H1 (cell line): ENCODE results near the gene RNF13. TPM values are rescaled to one million over a fixed set of nuclear protein-coding genes. Genes with fewer than 3 reads are reported as not detected.

Source experiments
- CTCF ChIA-PET: fragments of 300-600 bp; sonication (Branson Sonifier 250); formaldehyde crosslinking; loops from one replicate; lab custom pipeline; 2021; ENCODE audit not compliant: partially characterized antibody; lab: Charles Lee
- POLR2A ChIA-PET: fragments of 300-600 bp; sonication (Branson Sonifier 250); formaldehyde crosslinking; loops from one replicate; lab custom pipeline; 2021; ENCODE audit warnings: inconsistent platforms; ENCODE audit not compliant: partially characterized antibody; lab: Charles Lee
- DNase-seq, 2 experiments: peaks; one replicate each; pipeline versions ENCODE4 v3.0.0 to v3.0.0-alpha.2; 2010 to 2022; ENCODE audit warnings: low spot score in 2 of 2, low read depth in 1 of 2, mixed read lengths in 1 of 2
- FAIRE-seq: peaks from 2 replicates; lab custom pipeline; 2011; peaks lifted over from hg19 to GRCh38; lab: Jason Lieb, UNC
- H2AFZ ChIP-seq: 2 replicates; pipeline ENCODE4 v1.8.1; 2012; ENCODE audit warnings: low read length, inconsistent platforms
- H2AK5ac ChIP-seq: 2 replicates; pipeline ENCODE4 v1.6.1; 2013; ENCODE audit warnings: low read depth, low read length
- H2BK120ac ChIP-seq: replicated peaks from 2 replicates; pipeline ENCODE3; 2013; ENCODE audit warnings: low read depth, low read length, inconsistent platforms
- H2BK12ac ChIP-seq: 2 replicates; pipeline ENCODE4 v1.6.1; 2013; ENCODE audit warnings: low read depth, low read length
- H2BK15ac ChIP-seq: 2 replicates; pipeline ENCODE4 v1.6.1; 2013; ENCODE audit warnings: low read length
- H2BK20ac ChIP-seq: 2 replicates; pipeline ENCODE4 v1.6.1; 2013; ENCODE audit warnings: low read length
- H2BK5ac ChIP-seq: 2 replicates; pipeline ENCODE4 v1.6.1; 2013; ENCODE audit warnings: low read depth, low read length
- H3K14ac ChIP-seq: 2 replicates; pipeline ENCODE4 v1.6.1; 2013; ENCODE audit warnings: inconsistent platforms; ENCODE audit not compliant: insufficient read length
- H3K18ac ChIP-seq: 2 replicates; pipeline ENCODE4 v1.6.1; 2013; ENCODE audit warnings: low read length; ENCODE audit errors: extremely low read depth
- H3K23ac ChIP-seq: 2 replicates; pipeline ENCODE4 v1.6.1; 2013; ENCODE audit warnings: inconsistent platforms; ENCODE audit not compliant: insufficient read length
- H3K23me2 ChIP-seq: 2 replicates; pipeline ENCODE4 v1.6.1; 2013; ENCODE audit warnings: low read depth, low read length
- H3K27ac ChIP-seq: 2 replicates; pipeline ENCODE4 v1.6.1; 2011; ENCODE audit warnings: low read depth, low read length, inconsistent platforms
- H3K27me3 ChIP-seq, 4 experiments: replicated peaks in 1 of 4; 1 replicate in 1 of 4; 2 replicates in 3 of 4; pipeline versions ENCODE4 v1.6.1 to v1.8.1; 2011 to 2013; ENCODE audit warnings: low read length in 3 of 4, mild to moderate bottlenecking in 3 of 4, inconsistent platforms in 2 of 4, mixed read lengths in 2 of 4, moderate library complexity in 1 of 4; ENCODE audit not compliant: control insufficient read depth in 3 of 4, insufficient read depth in 3 of 4; ENCODE audit errors: extremely low read depth in 1 of 4
- H3K36me3 ChIP-seq, 4 experiments: 2 replicates each; pipeline versions ENCODE4 v1.6.1 to v1.8.1; 2011 to 2013; ENCODE audit warnings: mild to moderate bottlenecking in 4 of 4, low read length in 3 of 4, moderate library complexity in 2 of 4, control low read depth in 1 of 4, inconsistent platforms in 1 of 4; ENCODE audit not compliant: insufficient read depth in 4 of 4, control insufficient read depth in 2 of 4
- H3K4ac ChIP-seq: replicated peaks from 2 replicates; pipeline ENCODE3; 2013; ENCODE audit warnings: low read length, low read depth, mixed read lengths, inconsistent platforms; ENCODE audit not compliant: insufficient read length
- H3K4me1 ChIP-seq, 4 experiments: replicated peaks in 1 of 4; 1 replicate in 1 of 4; 2 replicates in 3 of 4; pipeline versions ENCODE4 v1.6.1 to v1.8.1; 2011 to 2013; ENCODE audit warnings: low read length in 3 of 4, inconsistent platforms in 2 of 4, mixed read lengths in 1 of 4; ENCODE audit not compliant: insufficient read depth in 4 of 4, control insufficient read depth in 3 of 4
- H3K4me2 ChIP-seq, 2 experiments: 2 replicates each; pipeline versions ENCODE4 v1.6.1 to v1.8.1; 2011 to 2013; ENCODE audit warnings: low read depth in 2 of 2, low read length in 2 of 2, control low read depth in 1 of 2, inconsistent platforms in 1 of 2, mild to moderate bottlenecking in 1 of 2; ENCODE audit not compliant: insufficient read depth in 1 of 2
- H3K4me3 ChIP-seq, 4 experiments: fragments of 200-600, 300-600 bp in 1 of 4; sonication (generic), shearing (Covaris generic), sonication (Bioruptor Twin) in 1 of 4; 2 replicates each; pipeline versions ENCODE4 v1.5.1 to v1.8.1; 2011 to 2016; ENCODE audit warnings: low read length in 4 of 4, low read depth in 3 of 4, control low read depth in 2 of 4, inconsistent platforms in 2 of 4, mild to moderate bottlenecking in 2 of 4, mixed read lengths in 1 of 4, moderate library complexity in 1 of 4; ENCODE audit not compliant: insufficient read depth in 2 of 4; ENCODE audit errors: extremely low read depth in 1 of 4
- H3K56ac ChIP-seq: replicated peaks from 2 replicates; pipeline ENCODE3; 2013; ENCODE audit warnings: low read depth, mild to moderate bottlenecking, mixed read lengths, low read length, inconsistent platforms; ENCODE audit not compliant: insufficient read length
- H3K79me1 ChIP-seq: 2 replicates; pipeline ENCODE4 v1.6.1; 2013; ENCODE audit warnings: low read depth, low read length, control low read depth
- H3K79me2 ChIP-seq, 2 experiments: 2 replicates each; pipeline versions ENCODE4 v1.6.1 to v1.8.1; 2012 to 2013; ENCODE audit warnings: low read length in 2 of 2, mild to moderate bottlenecking in 2 of 2, inconsistent platforms in 1 of 2; ENCODE audit not compliant: insufficient read depth in 2 of 2, control insufficient read depth in 1 of 2
- H3K9ac ChIP-seq, 4 experiments: replicated peaks in 1 of 4; 1 replicate in 1 of 4; 2 replicates in 3 of 4; pipeline versions ENCODE4 v1.6.1 to v1.8.1; 2011 to 2013; ENCODE audit warnings: low read depth in 3 of 4, low read length in 3 of 4, control low read depth in 2 of 4, mild to moderate bottlenecking in 2 of 4, moderate library complexity in 2 of 4, inconsistent platforms in 1 of 4; ENCODE audit errors: extremely low read depth in 1 of 4
- H3K9me3 ChIP-seq, 2 experiments: 2 replicates each; pipeline versions ENCODE4 v1.6.1 to v1.8.1; 2012 to 2013; ENCODE audit warnings: mild to moderate bottlenecking in 2 of 2, moderate library complexity in 2 of 2, control low read depth in 1 of 2, inconsistent platforms in 1 of 2, low read depth in 1 of 2, low read length in 1 of 2, mixed read lengths in 1 of 2; ENCODE audit not compliant: insufficient read depth in 2 of 2
- H4K20me1 ChIP-seq, 2 experiments: replicated peaks in 1 of 2; 2 replicates each; pipeline versions ENCODE3 to v1.8.1; 2011 to 2013; ENCODE audit warnings: inconsistent platforms in 2 of 2, low read length in 2 of 2, mild to moderate bottlenecking in 1 of 2; ENCODE audit not compliant: insufficient read depth in 2 of 2, control insufficient read depth in 1 of 2
- H4K5ac ChIP-seq: 2 replicates; pipeline ENCODE4 v1.6.1; 2013; ENCODE audit warnings: low read length, low read depth, mixed read lengths, inconsistent platforms; ENCODE audit not compliant: insufficient read length
- H4K8ac ChIP-seq: 2 replicates; pipeline ENCODE4 v1.8.0; 2013; ENCODE audit warnings: mild to moderate bottlenecking, moderate library complexity, low read length, inconsistent platforms; ENCODE audit not compliant: insufficient read depth; ENCODE audit errors: extremely low read depth
- H4K91ac ChIP-seq: replicated peaks from 2 replicates; pipeline ENCODE3; 2013; ENCODE audit warnings: low read length, mixed read lengths, inconsistent platforms; ENCODE audit not compliant: insufficient read length
- BACH1 ChIP-seq: IDR thresholded peaks from 2 replicates; pipeline ENCODE4 v1.6.1; 2012; ENCODE audit warnings: low read length, improper control_type of control experiment
- CHD1 ChIP-seq: IDR thresholded peaks from 2 replicates; pipeline ENCODE4 v1.6.1; 2012; ENCODE audit warnings: low read depth, low read length, improper control_type of control experiment
- CTBP2 ChIP-seq: IDR thresholded peaks from 2 replicates; pipeline ENCODE4 v1.7.0; 2011; ENCODE audit warnings: borderline replicate concordance, mild to moderate bottlenecking, moderate library complexity, mixed read lengths, low read length; ENCODE audit not compliant: insufficient read depth, insufficient read length
- JUN ChIP-seq: IDR thresholded peaks from 2 replicates; pipeline ENCODE4 v1.6.1; 2011; ENCODE audit warnings: low read depth, mild to moderate bottlenecking, improper control_type of control experiment, low read length
- NRF1 ChIP-seq: IDR thresholded peaks from 2 replicates; pipeline ENCODE4 v1.6.1; 2011; ENCODE audit warnings: mild to moderate bottlenecking, low read depth, low read length, improper control_type of control experiment
- RXRA ChIP-seq: IDR thresholded peaks from 2 replicates; pipeline ENCODE4 v1.6.1; 2011; ENCODE audit warnings: low read depth, mild to moderate bottlenecking, low read length, moderate library complexity; ENCODE audit not compliant: insufficient read depth
- SP2 ChIP-seq: IDR thresholded peaks from 2 replicates; pipeline ENCODE4 v1.6.1; 2012; ENCODE audit warnings: mild to moderate bottlenecking, low read length, inconsistent platforms
- SUZ12 ChIP-seq: fragments of 200-600 bp; sonication (generic); IDR thresholded peaks from 2 replicates; pipeline ENCODE4 v1.6.1; 2012; ENCODE audit warnings: mild to moderate bottlenecking, inconsistent platforms, low read length, moderate library complexity, mixed read lengths
- TCF12 ChIP-seq: IDR thresholded peaks from 2 replicates; pipeline ENCODE4 v1.6.1; 2011; ENCODE audit warnings: low read depth, mild to moderate bottlenecking, low read length
- WGBS, 2 experiments: shearing (Covaris generic) in 1 of 2; methylation state at CpG; one replicate each; pipeline versions ENCODE4 v1.1.6 to v1.1.7; 2013 to 2015; ENCODE audit warnings: low lambda C conversion rate in 2 of 2, mixed read lengths in 2 of 2, inconsistent platforms in 1 of 2, low coverage in 1 of 2, missing lambda C conversion rate in 1 of 2; ENCODE audit not compliant: insufficient replicate concordance in 2 of 2, insufficient coverage in 1 of 2, insufficient read length in 1 of 2; ENCODE audit errors: extremely low coverage in 1 of 2, missing lambda C conversion rate in 1 of 2; 5-methylcytosine and 5-hydroxymethylcytosine counted together
- polyA plus RNA-seq, 7 experiments: library from polyadenylated mRNA; depleted of rRNA in 3 of 7; stranded (reverse) in 5 of 7; unstranded in 2 of 7; fragments of >200 nt in 5 of 7; fragments of 200-250 nt in 2 of 7; gene quantifications; 1 replicate in 5 of 7; 2 replicates in 1 of 7; 4 replicates in 1 of 7; pipeline versions ENCODE4 v1.2.1 to v1.2.3, GENCODE V29; 2011 to 2013; ENCODE audit warnings: missing spikeins in 2 of 7, mixed read lengths in 2 of 7
- total RNA-seq: library from RNA; stranded (reverse); fragmentation: NEBNext Ultra II Directional; extraction: Animal tissue kit (Norgen Biotek cat#: 25700); gene quantifications from 2 replicates; pipeline ENCODE4 v1.2.1, GENCODE V29; 2021
- TF ChIP-seq, protein P1 (sequence below): IDR thresholded peaks from 2 replicates; pipeline ENCODE4 v1.6.1; 2011; ENCODE audit warnings: low read length, improper control_type of control experiment

The RNF13 gene
- total and polyA plus RNA-seq, 2 of the 8 experiments (the other 6 are each of a cell fraction or from before 2014, with no cell fraction given), result 19.4 to 35.4 TPM

DNA sequence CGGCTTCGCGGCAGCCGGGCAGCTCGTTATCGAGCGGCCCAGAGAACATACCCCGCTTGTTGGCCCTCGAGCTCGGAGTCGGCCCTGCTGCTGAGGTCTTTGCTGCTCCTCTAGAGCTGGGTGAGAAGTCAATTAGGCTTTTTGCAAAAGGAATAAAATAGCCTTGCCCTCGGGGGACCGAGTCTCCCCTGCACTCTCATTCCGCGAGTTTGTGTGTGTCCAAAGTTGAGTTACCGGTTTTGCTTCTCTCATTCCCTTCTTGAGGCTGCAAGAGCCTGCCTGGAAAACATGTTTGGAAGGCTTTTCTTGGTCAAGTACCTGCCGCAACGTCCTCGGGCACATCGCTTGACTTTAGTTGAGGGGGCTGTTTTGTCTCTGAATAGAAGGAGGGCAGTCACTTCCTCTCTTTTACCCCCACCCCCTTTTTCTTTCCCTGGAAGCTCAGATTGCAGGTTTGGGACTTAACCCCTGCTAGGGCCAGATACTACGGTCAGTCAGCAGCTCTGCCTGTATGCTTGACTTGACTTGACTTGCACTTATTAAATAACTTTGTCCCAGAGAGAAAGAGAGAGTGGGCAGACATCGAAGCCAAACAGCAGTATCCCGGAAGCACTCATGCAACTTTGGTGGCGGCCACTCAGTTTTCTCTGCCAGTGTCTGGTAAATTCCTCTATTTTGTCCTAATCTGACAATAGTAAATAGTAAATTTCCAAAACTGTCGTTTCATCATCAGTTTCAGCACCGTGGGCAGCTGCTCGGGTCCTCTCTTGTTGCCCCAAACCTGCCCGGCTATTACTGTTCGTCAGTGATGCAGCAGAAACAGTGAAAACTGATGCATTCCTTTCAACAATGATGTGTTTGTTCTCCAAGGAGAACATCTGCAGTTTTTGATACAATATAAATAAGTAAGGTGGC lies 609 bp downstream of the RNF13 start:
- Histone ChIP-seq H3K79me1 (no peaks in the 10 kb centered on the region; the same call in 1 of the 2 replicates), H2BK120ac (no peak overlapping the region), H3K79me2 (peaks cover 0 to 47% of the 10 kb centered on the region in 2 experiments; a peak in 3 of 4 replicates), H3K4me2 (peak overlapping the region; percentile 93 to 94), H3K18ac (peak overlapping the region; percentile 64), H2BK20ac (no peak overlapping the region), H3K4me3 (peak overlapping the region; percentile 88 to 95 (median 91)), H3K9ac (peak overlapping the region; percentile 58 to 91 (median 74)), H3K4ac (peak overlapping the region; percentile 81), H3K9me3 (no peaks in the 10 kb centered on the region), H3K27ac (peak overlapping the region; percentile 89; the same call in 1 of the 2 replicates), H3K23ac (no peak overlapping the region), H2BK5ac (peak overlapping the region; percentile 81), H3K56ac (peak overlapping the region; percentile 26), H2AFZ (peak overlapping the region; percentile 60; the same call in 1 of the 2 replicates), H3K36me3 (no peaks in the 10 kb centered on the region), H2AK5ac (no peak overlapping the region; the same call in 1 of the 2 replicates), H4K20me1 (peaks cover 0 to 2% of the 10 kb centered on the region in 2 experiments), H3K27me3 (no peaks in the 10 kb centered on the region), H4K8ac (no peak overlapping the region), H2BK15ac (no peak overlapping the region), H4K91ac (no peak overlapping the region), H4K5ac (peak overlapping the region; percentile 65), H2BK12ac (no peak overlapping the region; the same call in 1 of the 2 replicates), H3K4me1 (peaks cover 0 to 7% (median 3%) of the 10 kb centered on the region in 4 experiments; a peak in 4 of 7 replicates), H3K23me2 (peaks cover 7% of the 10 kb centered on the region), H3K14ac (no peak overlapping the region)
- POLR2A ChIA-PET, result interaction anchor here (1.0 to 1.9 kb wide), 10 partner anchors 10 to 244 kb away, joined by 3 to 7 read pairs (median 3); partner anchors contain the start of gene WWTR1
- CTCF ChIA-PET, result interaction anchor here (0.6 to 2.0 kb wide), 9 partner anchors 12 to 1737 kb away, joined by 3 to 13 read pairs (median 4); no protein-coding TSS in a partner anchor
- FAIRE-seq (no peak), DNase-seq (peak in 1 of 2 experiments; percentile 49)
- WGBS, 2 experiments, result 5% methylated on average over 26 of the region's 29 CpGs; no CpG with 5 or more reads in 1 of the 2 experiments
- TF ChIP-seq CHD1 (no peak), SP2 (no peak), TCF12 (no peak), JUN (no peak), NRF1 (no peak), RXRA (no peak), SUZ12 (no peak), BACH1 (0 out of 2 replicates have a peak, but pooled peaks have one; percentile 37), CTBP2 (no peak)
- TF ChIP-seq, protein P1, sequence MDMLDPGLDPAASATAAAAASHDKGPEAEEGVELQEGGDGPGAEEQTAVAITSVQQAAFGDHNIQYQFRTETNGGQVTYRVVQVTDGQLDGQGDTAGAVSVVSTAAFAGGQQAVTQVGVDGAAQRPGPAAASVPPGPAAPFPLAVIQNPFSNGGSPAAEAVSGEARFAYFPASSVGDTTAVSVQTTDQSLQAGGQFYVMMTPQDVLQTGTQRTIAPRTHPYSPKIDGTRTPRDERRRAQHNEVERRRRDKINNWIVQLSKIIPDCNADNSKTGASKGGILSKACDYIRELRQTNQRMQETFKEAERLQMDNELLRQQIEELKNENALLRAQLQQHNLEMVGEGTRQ, result no peak
